Erythroblast (primary cell): ENCODE measurements around the gene BICC1.

Experiments used
- GATA1 ChIP-seq: IDR thresholded peaks from 2 replicates; pipeline ENCODE4 v1.6.1; 2011; ENCODE audit warnings: low read depth, mild to moderate bottlenecking, control low read depth, low read length, moderate library complexity
- POLR2A ChIP-seq: IDR thresholded peaks from 2 replicates; pipeline ENCODE4 v1.6.1; 2011; ENCODE audit warnings: mild to moderate bottlenecking, low read length

GRCh38 chr10:58464956-58465355 lies 47.7 kb upstream of the BICC1 start:
- TF ChIP-seq POLR2A (no peak), GATA1 (no peak)
